GM10248 (cell line): ENCODE results near the gene DPH3.

Experiments
- CTCF ChIA-PET: fragments of 300-600 bp; sonication (Branson Sonifier 250); formaldehyde crosslinking; extraction: SDS; loops from one replicate; lab custom pipeline; 2021; ENCODE audit warnings: antibody characterized with exemption; lab: Yijun Ruan, JAX
- POLR2A ChIA-PET: fragments of 350-650 bp; sonication (Branson Sonifier 250); formaldehyde crosslinking; extraction: SDS; loops from one replicate; lab custom pipeline; 2020; ENCODE audit warnings: antibody characterized with exemption; lab: Yijun Ruan, JAX
- DNase-seq: peaks from one replicate; pipeline ENCODE4 v3.0.0; 2012; ENCODE audit errors: extremely low spot score
- TF ChIP-seq, protein P1 (sequence below): IDR thresholded peaks from 2 replicates; pipeline ENCODE4 v1.5.1; 2012; ENCODE audit warnings: mild to moderate bottlenecking, low read depth; ENCODE audit errors: extremely low read depth, missing control alignments, control extremely low read depth

DPH3 gene

GRCh38 chr3:16241225-16241624 lies 23.5 kb downstream of the DPH3 start:
- POLR2A ChIA-PET = interaction anchor here (0.6 kb wide), 1 partner anchor 189 kb away, joined by 4 read pairs; no protein-coding TSS in a partner anchor
- TF ChIP-seq, protein P1, sequence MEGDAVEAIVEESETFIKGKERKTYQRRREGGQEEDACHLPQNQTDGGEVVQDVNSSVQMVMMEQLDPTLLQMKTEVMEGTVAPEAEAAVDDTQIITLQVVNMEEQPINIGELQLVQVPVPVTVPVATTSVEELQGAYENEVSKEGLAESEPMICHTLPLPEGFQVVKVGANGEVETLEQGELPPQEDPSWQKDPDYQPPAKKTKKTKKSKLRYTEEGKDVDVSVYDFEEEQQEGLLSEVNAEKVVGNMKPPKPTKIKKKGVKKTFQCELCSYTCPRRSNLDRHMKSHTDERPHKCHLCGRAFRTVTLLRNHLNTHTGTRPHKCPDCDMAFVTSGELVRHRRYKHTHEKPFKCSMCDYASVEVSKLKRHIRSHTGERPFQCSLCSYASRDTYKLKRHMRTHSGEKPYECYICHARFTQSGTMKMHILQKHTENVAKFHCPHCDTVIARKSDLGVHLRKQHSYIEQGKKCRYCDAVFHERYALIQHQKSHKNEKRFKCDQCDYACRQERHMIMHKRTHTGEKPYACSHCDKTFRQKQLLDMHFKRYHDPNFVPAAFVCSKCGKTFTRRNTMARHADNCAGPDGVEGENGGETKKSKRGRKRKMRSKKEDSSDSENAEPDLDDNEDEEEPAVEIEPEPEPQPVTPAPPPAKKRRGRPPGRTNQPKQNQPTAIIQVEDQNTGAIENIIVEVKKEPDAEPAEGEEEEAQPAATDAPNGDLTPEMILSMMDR = no peak
- CTCF ChIA-PET = interaction anchor here (0.7 to 3.6 kb wide), 2 partner anchors 192 to 283 kb away, joined by 3 to 21 read pairs; no protein-coding TSS in a partner anchor
- DNase-seq = no peak

- ChIA-PET POLR2A (no interaction called here), CTCF (no interaction called here)
- DNase-seq = no peak
- TF ChIP-seq, protein P1 = no peak
These were observed 24.3 kb downstream of the DPH3 start for GRCh38 chr3:16240229-16241023.

DNA sequence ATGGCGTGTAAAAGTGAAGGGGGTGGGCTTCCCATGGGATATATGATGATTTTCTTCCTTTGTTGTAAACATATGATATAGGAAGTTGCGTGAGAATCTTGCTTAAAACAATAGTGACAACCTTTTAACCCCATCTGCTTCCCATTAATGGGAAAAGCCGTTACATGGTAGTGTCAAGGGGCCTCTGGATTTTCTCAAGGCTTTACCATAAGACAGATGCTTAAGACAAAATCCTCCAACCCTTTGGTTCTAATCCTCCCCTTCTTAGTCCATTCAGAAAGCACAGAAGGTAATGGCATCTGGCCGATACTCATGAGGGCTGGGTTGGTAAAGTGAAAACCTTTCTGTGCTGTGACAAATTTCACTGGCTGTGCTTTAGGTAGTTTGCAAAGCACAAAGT lies 25.0 kb downstream of the DPH3 start:
- ChIA-PET POLR2A (no interaction called here), CTCF (no interaction called here)
- no peak for DNase-seq
- TF ChIP-seq, protein P1 = no peak

DNA sequence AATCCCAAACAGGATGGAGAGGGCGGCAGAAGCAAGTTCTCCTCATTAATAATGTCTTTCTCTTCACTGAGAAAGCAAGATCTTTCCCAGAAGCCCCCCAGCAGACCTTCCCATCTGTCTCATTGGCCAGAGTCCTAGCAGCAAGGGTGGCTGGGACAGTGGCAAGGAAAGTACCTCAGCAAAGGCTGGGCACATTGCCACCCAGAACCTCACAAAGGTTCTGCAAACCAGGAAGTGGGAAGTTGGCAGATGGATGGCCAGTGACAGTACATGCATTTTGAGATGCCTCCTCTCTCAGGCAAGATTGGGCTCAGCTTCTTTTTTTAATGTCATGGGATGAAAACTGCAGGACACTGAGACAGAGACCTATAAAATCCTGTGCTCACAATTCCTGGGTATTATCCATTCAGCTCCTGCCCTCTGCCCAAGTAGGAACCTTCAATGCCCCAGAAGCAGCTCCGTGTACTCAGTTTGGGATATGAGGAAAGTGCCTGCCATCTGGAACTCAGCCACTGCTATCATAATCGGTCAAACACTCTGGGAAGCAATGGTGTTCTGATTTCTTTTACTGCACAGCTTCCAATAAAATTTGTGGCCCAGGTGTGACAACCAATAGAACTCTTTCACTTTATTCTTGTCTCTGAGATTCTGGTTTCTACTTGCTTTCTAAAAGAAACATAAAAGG lies 25.5 kb downstream of the DPH3 start:
- DNase-seq = no peak
- TF ChIP-seq, protein P1 = no peak
- CTCF ChIA-PET = no interaction called here
- POLR2A ChIA-PET = no interaction called here

DNA sequence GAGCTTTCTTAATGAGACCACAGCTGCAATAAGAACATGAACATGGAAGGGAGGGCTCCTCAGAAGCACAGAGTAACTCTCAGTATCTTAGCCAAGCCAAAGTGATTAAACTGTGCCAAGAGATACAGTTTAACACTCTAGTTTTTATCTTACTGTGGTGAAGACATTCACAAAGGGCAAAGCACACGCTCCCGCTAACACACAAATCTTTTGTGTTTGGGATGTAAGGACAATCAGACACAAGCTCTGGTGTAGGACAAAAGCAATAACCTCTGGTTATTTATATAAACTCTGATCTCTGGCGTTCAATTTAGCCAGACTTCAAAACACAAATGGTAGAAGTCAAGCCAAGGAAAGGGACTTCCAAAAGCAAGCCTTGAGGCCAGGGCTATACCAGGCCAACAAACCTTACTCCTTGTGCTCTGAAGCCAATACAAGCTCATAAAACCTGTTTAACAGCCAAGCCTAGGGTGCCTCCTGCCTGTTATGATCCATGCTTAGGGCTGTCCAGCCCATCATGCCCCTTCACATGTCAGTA lies 27.8 kb downstream of the DPH3 start:
- CTCF ChIA-PET = no interaction called here
- POLR2A ChIA-PET = no interaction called here
- TF ChIP-seq, protein P1 = no peak
- DNase-seq = no peak

- no peak for DNase-seq
- CTCF ChIA-PET = no interaction called here
- TF ChIP-seq, protein P1 = no peak
- POLR2A ChIA-PET = no interaction called here
These were observed 28.6 kb downstream of the DPH3 start for GRCh38 chr3:16236030-16236639.
